Gastroesophageal sphincter (tissue), 4 donors: ENCODE measurements around the gene KCTD15. TPM values are rescaled to one million over a fixed set of nuclear protein-coding genes. Genes with fewer than 3 reads are reported as not detected.

Source experiments
- ATAC-seq: fragments of 150-250 bp; one replicate; pipeline ENCODE4 v1.9.1; 2016; ENCODE audit warnings: mild to moderate bottlenecking, moderate library complexity
- H3K27ac ChIP-seq, 4 donors: fragments of 200-600 bp; sonication (generic) in 3 of 4; 1 replicate in 3 of 4; 2 replicates in 1 of 4; pipeline ENCODE4 v1.5.1; 2016 to 2019
- H3K27me3 ChIP-seq: fragments of 200-600 bp; sonication (generic); one replicate; pipeline ENCODE4 v1.5.1; 2019
- H3K36me3 ChIP-seq, 2 donors: fragments of 200-600 bp; sonication (generic); one replicate each; pipeline ENCODE4 v1.5.1; 2019; ENCODE audit warnings: control low read depth in 1 of 2
- H3K4me1 ChIP-seq, 3 donors: fragments of 200-600 bp; sonication (generic); 1 replicate in 2 of 3; 2 replicates in 1 of 3; pipeline ENCODE4 v1.5.1; 2016 to 2019; ENCODE audit warnings: control low read depth in 2 of 3
- H3K4me3 ChIP-seq, 2 donors: fragments of 200-600 bp; sonication (generic); one replicate each; pipeline ENCODE4 v1.5.1; 2019; ENCODE audit warnings: mild to moderate bottlenecking in 1 of 2, moderate library complexity in 1 of 2
- H3K9me3 ChIP-seq, 3 donors: fragments of 200-600 bp; sonication (generic); one replicate each; pipeline ENCODE4 v1.5.1; 2017 to 2019; ENCODE audit warnings: control low read depth in 2 of 3
- CTCF ChIP-seq, 4 experiments: fragments of 200-600 bp in 2 of 4; fragments of 450-650 bp in 2 of 4; sonication (generic) in 1 of 4; IDR thresholded peaks; one replicate each; pipeline ENCODE4 v1.5.1; 2017 to 2019; ENCODE audit warnings: antibody characterized with exemption in 4 of 4, mild to moderate bottlenecking in 2 of 4, moderate library complexity in 2 of 4
- EP300 ChIP-seq: sonication (generic); formaldehyde crosslinking; IDR thresholded peaks from one replicate; pipeline ENCODE4 v1.6.1; 2017; ENCODE audit warnings: antibody characterized with exemption, mild to moderate bottlenecking
- POLR2A ChIP-seq, 2 donors: fragments of 450-650 bp; IDR thresholded peaks; one replicate each; pipeline ENCODE4 v1.6.1; 2017; ENCODE audit warnings: antibody characterized with exemption in 2 of 2, mild to moderate bottlenecking in 2 of 2, moderate library complexity in 1 of 2
- POLR2AphosphoS5 ChIP-seq: sonication (generic); formaldehyde crosslinking; IDR thresholded peaks from one replicate; pipeline ENCODE4 v1.6.1; 2017; ENCODE audit warnings: antibody characterized with exemption
- WGBS, 2 donors: methylation state at CpG; one replicate each; pipeline ENCODE4 v1.1.5; 2018; ENCODE audit warnings: low coverage in 1 of 2; 5-methylcytosine and 5-hydroxymethylcytosine counted together
- total RNA-seq, 4 donors: library from RNA; depleted of rRNA; stranded (reverse); fragments of >200 nt; gene quantifications; one replicate each; pipeline ENCODE4 v1.1.0, GENCODE V29; 2016

Gene KCTD15
- total RNA-seq, 4 donors from 2014 or later, result 62.3 to 148 (median 84.3) TPM

GRCh38 chr19:33861950-33862349, 65.3 kb downstream of the KCTD15 start:
- Histone ChIP-seq H3K4me1 (no peaks in the 10 kb centered on the region), H3K9me3 (no peaks in the 10 kb centered on the region), H3K36me3 (no peaks in the 10 kb centered on the region), H3K27me3 (peaks cover 8% of the 10 kb centered on the region), H3K27ac (no peak overlapping the region), H3K4me3 (no peak overlapping the region)
- WGBS, 2 donors, result 82% methylated on average over 3 of the region's 3 CpGs; no CpG with 5 or more reads in 1 of the 2 donors
- no peak for ATAC-seq
- TF ChIP-seq EP300, result no peak
- no peak for TF ChIP-seq POLR2AphosphoS5
- TF ChIP-seq POLR2A (IDR thresholded peaks at IDR 0.05), result no peak
- TF ChIP-seq CTCF (IDR thresholded peaks at IDR 0.05), result no peak

DNA sequence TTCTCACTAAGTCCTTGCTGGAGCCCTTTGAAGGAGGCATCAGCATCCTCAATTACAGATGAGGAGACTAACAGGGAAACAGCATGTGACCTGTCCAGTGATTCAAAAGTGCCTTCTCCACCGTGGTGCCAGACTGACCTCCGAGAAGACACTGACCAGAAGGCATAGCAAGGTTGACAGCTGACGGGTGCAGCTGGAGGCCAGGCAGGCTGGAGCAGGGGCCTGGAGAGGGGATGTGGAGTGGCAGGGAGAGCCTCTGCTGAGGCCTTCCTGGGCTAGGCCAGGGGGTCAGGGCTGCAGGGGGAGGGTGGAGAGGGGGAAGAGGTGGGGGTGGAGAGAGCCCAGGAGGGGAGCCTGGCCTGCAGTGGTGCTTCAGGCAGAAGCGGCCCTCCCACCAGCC, 66.3 kb downstream of the KCTD15 start:
- no peak for ATAC-seq
- 52 to 77% methylated on average over 2 to 3 of the region's 4 CpGs for WGBS, 2 donors
- H3K4me3 ChIP-seq, result no peak overlapping the region

GRCh38 chr19:33863436-33863835, 66.8 kb downstream of the KCTD15 start:
- Histone ChIP-seq H3K36me3 (no peaks in the 10 kb centered on the region), H3K9me3 (no peaks in the 10 kb centered on the region), H3K27ac (no peak overlapping the region), H3K4me1 (peaks cover 0 to 12% (median 4%) of the 10 kb centered on the region in 3 donors), H3K27me3 (peaks cover 8% of the 10 kb centered on the region), H3K4me3 (no peak overlapping the region)
- no peak for TF ChIP-seq CTCF (IDR thresholded peaks at IDR 0.05)
- TF ChIP-seq POLR2AphosphoS5, result no peak
- TF ChIP-seq EP300, result no peak
- no peak for TF ChIP-seq POLR2A (IDR thresholded peaks at IDR 0.05)
- no peak for ATAC-seq
- WGBS, 2 donors, result 89% methylated on average over 1 of the region's 5 CpGs; no CpG with 5 or more reads in 1 of the 2 donors

More for the DNA sequence above, 66.3 kb downstream of the KCTD15 start:
- no peak for TF ChIP-seq EP300
- no peak for TF ChIP-seq POLR2A (IDR thresholded peaks at IDR 0.05)
- no peak for TF ChIP-seq POLR2AphosphoS5
- no peak for TF ChIP-seq CTCF (IDR thresholded peaks at IDR 0.05)
- H3K4me1 ChIP-seq, result peaks cover 0 to 8% (median 0%) of the 10 kb centered on the region in 3 donors
- no peaks in the 10 kb centered on the region for H3K9me3 ChIP-seq
- no peaks in the 10 kb centered on the region for H3K36me3 ChIP-seq
- H3K27ac ChIP-seq, result no peak overlapping the region
- peaks cover 8% of the 10 kb centered on the region for H3K27me3 ChIP-seq

GRCh38 chr19:33864311-33864850, 67.7 kb downstream of the KCTD15 start:
- TF ChIP-seq POLR2AphosphoS5, result no peak
- TF ChIP-seq CTCF (IDR thresholded peaks at IDR 0.05), result no peak
- TF ChIP-seq POLR2A (IDR thresholded peaks at IDR 0.05), result no peak
- TF ChIP-seq EP300, result no peak
- no peaks in the 10 kb centered on the region for H3K9me3 ChIP-seq
- peaks cover 0 to 20% (median 10%) of the 10 kb centered on the region in 3 donors for H3K4me1 ChIP-seq
- H3K4me3 ChIP-seq, result no peak overlapping the region
- peaks cover 2% of the 10 kb centered on the region for H3K27me3 ChIP-seq
- H3K36me3 ChIP-seq, result no peaks in the 10 kb centered on the region
- no peak overlapping the region for H3K27ac ChIP-seq
- WGBS, 2 donors, result 52% methylated on average over 3 of the region's 3 CpGs; no CpG with 5 or more reads in 1 of the 2 donors
- ATAC-seq, result no peak

DNA sequence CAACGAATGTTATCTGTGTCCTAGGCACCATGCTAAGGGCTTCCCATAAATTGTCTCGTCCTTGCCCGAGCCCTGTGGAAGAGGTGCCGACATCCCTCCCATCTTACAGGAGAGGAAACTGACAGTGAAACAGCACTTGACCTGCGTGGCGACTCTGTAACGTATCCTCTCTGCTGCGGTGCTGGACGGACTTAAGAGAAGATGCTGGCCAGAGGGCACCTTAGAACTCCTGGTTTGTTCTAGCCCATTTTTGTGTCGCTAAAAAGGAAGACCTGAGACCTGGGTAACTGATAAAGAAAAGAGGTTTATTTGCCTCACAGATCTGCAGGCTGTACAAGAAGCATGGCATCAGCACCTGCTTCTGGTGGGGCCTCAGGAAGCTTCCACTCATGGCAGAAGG, 68.6 kb downstream of the KCTD15 start:
- Histone ChIP-seq H3K27ac (no peak overlapping the region), H3K36me3 (no peaks in the 10 kb centered on the region), H3K4me1 (peaks cover 0 to 20% (median 10%) of the 10 kb centered on the region in 3 donors), H3K27me3 (no peaks in the 10 kb centered on the region), H3K9me3 (no peaks in the 10 kb centered on the region), H3K4me3 (no peak overlapping the region)
- ATAC-seq, result no peak
- WGBS, 2 donors, result 82 to 88% methylated on average over 7 to 10 of the region's 10 CpGs
- no peak for TF ChIP-seq CTCF (IDR thresholded peaks at IDR 0.05)
- TF ChIP-seq EP300, result no peak
- TF ChIP-seq POLR2A (IDR thresholded peaks at IDR 0.05), result no peak
